HG03565 (cell line): ENCODE results near the gene PTPA.
"Not testable (repeated sequence)": the region's sequence is repeated elsewhere in the genome, so short reads cannot be mapped to it uniquely, and the experiment has no call there.

Source experiments
- ATAC-seq: cut with Tn5 transposase; IDR thresholded peaks from one replicate; pipeline ENCODE4 v1.9.1; 2021; ENCODE audit warnings: mild to moderate bottlenecking, moderate library complexity; ENCODE audit not compliant: unreplicated experiment

PTPA gene

DNA sequence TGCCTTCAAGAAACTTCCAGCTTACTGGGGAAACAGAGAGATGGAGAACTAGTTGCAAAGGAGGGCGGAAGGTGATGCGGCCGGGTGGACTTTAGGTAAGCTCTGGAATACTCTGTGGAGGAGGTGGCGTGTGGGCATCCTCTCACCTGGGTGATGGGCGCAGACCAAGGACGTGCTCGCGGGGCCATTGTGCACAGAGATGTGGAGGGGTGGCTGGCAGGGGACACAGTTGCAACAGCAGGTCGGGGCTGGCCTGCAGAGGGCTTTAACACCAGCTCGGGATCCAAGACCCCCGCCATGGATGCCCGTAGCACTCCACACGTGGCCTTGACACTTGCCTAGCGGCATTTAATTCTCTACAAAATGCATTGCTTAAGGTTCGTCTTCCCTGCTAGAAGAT lies 40.3 kb downstream of the PTPA start:
- no peak for ATAC-seq

DNA sequence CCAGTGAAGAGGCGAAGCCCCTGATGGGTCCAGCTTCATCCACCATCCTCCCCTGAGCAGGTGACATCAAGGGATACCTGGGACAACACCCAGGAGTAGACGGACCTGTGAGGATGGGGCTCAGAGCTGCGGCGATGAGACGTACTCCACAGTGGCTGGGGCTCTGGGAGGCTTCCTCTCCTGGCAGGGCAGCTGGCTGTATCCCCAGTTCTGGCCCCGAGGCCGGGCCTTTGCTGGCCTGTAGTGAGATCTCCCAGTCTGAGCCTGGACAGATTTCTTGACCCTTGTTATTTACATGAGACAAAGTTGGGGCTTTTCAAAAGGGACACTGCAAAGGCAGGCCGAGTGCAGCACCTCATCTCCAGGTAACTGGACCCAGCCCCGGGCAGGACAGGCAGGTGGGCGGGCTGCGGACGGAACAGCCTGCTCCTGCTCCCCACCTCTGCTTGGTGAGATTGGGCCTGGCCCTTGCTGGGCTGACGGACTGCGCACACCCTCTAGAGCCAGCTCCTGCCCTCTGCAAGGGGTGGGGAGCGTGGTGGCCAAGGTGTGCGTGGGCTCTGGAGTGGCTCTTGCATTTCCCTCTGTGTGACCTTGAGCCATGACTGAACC lies 43.8 kb downstream of the PTPA start:
- no peak for ATAC-seq

DNA sequence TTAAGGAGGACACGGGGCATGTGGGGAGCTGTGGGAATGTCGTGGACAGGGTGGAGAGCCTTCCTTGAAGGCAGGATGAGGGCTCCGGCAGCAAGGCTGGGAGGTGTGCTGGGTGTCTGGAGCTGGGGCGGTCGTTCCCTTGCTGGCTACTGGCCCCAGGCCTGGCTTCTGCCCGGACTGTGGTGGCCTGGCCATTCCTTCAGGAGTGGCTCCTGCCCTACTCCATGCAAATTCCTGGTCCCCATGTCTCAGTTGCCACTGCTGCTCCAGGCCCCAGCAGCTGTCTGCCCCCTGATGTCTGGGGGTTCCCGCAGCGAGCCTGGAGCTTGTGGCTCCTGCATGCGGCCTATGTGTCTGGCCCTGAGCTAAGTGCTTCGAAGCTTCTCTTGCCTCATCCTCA lies 44.9 kb downstream of the PTPA start:
- no peak for ATAC-seq

DNA sequence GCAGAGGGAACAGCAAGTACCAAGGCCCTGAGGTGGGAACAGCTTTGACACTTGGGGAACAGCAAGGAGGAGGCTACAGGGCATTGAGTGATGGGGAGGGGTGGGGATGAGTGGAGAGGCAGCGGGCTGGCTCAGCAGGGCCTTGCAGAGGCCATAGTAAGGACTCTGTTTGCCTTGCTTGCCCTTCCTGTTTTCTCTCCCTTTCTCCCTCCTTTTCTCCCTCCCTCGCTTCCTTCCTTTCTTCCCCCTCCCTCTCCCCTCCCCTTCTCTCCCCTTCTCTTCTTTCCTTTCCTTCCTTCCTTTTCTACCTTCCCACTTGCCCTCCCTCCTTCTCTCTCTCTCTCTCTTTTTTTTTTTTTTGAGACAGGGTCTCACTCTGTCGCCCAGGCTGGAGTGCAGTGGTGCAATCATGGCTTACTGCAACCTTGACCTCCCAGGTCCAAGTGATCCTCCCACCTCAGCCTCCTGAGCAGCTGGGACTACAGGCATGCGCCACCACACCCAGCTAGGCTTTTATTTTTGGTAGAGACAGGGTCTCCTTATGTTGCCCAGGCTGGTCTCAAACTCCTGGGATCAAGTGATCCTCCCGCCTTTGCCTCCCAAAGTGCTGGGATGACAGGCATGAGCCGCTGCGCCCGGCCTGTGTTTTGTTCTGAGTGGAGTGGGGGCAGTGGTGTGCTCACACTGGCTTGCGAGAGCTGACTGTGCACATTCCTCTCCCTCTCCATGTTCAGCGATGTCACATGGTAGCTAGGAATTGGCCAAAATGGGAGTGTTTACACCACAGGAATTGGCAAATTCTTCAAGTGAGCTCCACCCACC lies 49.7 kb downstream of the PTPA start:
- no peak for ATAC-seq

DNA sequence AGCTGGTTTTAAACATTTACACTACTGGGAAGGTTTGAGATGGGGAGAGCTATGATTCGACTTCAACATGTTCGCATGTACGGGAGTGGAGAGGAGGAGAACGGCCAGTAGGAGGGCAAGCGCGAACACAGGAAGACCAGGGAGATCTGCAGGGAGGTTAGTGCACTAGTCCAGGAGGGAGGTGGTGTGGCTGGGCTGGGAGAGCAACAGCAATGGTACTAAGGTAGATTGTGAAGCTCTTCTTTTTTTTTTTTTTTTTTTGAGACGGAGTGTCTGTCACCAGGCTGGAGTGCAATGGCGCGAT lies 50.3 kb downstream of the PTPA start:
- ATAC-seq = no peak

DNA sequence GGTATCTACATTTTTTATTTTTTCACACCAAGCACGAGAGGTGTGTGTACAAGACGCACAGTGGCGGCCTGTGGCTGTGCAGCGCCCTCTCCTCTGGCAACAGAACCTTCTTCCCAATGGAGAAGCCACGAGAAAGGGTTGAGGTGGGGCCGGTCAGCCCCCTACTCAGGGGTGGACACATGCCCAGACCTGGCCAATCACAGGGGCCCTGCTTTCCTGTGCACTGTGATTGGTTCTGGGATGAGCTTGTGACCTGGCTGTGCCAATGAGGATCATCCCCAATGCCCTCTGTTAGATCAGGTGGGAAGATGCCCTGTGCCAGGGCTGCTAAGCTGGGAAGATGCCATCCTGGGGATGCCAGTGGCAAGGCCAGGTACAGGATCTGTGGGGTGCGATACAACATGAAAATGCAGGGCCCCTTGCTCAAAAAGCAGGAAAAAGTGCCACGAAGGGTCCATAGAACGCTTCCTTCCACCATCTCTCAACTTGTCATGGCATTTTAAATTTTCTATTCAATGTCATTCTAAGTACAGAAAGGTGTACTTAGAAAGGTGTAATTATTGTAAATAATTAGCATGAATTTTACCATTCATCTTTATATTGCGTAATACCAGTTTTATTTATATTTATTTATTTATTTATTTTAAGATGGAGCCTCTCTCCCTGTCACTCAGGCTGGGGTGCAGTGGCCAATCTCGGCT lies 51.4 kb downstream of the PTPA start:
- no peak for ATAC-seq

DNA sequence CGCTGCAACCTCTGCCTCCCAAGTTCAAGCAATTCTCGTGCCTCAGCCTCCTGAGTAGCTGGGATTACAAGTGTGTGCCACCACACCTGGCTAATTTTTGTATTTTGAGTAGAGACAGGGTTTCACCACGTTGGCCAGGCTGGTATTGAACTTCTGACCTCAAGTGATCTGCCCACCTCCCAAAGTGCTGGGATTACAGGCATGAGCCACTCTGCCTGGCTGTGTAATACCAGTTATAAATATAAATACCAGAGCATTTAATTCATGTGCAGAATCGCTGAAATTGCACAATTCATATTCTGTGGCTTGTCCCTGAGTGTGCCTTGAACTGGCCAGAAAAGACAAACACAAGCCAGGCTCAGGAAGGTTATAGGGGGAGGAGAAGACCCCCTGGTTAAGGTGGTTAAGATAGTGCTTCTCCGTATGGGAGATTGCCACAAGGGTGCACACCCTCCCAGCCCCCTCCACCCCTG lies 52.0 kb downstream of the PTPA start:
- not testable (repeated sequence) for ATAC-seq

DNA sequence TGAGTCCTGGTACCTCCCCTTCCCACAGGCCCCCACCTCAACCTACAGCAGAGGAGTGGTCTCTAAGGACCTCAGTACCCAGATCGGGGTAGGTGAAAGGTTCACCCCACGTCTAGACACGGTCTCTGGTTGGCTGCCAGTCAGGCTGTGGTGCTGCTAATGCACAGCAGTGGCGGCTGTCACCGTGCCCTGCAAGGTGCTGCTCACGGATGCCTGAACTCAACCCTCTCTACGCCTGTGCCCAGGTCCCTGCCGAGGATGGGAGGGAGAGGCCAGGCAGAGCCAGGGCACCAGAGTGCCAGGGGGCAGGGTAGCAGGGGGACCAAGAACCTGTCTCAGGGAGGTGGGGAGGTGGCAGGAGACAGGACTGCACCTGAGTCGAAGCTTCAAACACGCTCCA lies 52.5 kb downstream of the PTPA start:
- no peak for ATAC-seq

DNA sequence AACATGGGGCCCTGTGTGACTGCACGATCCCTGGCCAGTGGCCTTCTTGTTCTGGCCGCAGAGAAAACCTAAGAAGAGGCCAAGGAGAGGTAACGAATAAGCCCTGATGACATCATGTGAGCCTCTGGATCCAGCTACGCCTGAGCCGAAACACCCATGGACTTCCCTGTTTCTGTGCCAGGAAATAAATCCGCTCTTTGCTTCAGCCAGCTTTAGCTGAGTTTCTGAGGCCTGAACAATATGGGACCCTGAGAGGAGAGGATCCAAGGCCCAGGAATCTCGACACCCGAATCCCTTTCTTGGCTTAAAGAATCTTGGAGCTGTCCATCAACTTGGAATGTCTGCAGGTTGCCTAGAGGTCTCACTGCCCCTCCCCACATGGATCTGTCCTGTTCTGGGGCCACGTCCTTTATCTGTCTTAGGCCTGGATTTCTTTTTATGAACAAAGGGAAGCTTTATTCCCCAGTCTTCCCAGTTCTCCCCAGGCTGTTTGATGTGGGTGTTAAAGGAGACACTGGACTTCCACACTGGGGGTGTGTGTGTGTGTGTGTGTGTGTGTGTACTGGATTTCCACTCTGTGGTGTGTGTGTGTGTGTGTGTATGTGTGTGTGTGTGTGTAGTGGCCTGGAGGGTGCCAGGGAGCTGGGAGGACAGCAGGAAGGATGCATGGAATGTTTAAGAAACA lies 53.2 kb downstream of the PTPA start:
- no peak for ATAC-seq

DNA sequence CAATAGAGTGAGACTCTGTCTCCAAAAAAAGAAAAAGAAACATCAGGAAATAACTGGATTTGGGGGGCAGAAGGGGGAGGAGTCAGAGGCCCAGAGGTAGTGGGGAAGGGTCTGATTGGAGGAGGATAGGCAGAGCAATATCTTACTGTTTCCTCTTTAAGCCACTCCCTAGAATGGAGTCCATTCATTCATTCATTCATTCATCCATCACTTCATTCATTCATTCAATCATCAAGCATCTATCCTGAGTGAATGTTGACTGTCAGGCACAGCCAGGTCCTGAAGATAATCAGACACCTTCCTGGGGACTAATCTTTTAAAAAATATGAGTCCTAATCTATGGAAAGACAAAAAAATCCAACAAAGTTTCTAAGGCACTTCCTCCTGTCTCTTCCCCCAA lies 54.0 kb downstream of the PTPA start:
- ATAC-seq = no peak

DNA sequence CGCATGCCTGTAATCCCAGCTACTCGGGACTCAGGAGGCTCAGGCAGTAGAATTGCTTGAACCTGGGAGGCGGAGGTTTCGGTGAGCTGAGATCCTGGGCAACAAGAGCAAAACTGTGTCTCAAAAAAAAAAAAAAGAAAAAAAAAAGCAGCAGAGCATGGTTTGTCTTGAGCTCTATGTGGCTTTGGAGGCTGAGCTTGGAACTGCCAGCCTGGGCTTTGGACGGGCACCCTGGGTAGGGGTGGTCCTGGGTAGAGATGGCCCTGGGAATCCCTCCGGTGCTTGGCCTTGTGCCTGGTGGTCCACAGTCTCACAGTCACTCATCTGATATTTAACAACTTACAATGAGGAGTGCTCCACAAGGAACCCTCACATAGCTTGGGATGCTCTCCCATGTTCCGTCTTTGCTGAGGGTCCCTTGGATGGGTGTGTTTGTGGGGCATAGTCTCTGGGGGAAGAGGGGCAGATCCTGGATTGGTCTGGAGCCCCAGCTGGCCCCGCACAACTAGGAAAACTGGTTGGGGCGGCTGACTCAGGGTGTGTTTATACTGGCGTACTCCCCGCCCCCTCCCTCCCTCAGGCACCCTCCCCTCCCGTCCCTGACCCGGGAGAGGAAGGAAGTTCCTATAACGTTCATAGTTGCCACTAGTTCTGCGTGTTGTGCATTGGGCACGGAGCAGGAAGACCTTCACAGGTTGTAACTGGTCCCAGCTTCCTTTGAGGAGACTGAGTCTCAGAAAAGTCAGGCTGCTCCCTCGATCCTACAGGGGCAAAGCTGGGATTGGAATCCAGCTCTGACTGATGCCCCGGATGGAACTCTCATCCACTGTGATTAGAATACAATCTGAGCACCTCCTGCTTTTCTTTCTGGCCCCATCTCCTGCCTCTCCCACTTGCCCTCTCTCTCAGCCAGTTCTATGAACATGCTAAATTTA lies 55.7 kb downstream of the PTPA start:
- ATAC-seq = no peak

DNA sequence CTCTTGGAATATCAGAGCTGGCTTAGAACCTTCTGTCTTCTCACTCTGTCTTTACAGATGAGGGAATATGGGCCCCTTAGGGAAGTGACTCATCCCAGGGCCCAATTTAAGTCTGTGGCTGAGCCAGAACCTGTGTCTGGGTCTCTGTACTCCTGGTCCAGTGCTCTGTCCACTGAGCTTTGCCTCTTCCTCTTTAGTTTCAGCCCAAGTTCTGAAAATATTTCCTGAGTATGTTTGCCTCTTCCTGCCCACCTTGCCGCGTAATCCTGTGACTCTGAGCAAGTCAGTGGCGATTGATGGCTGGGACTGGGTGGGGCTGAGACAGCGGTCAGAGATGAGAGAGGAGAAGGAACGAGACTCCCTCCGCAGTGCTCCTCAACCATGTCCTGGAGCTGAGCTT lies 59.0 kb downstream of the PTPA start:
- no peak for ATAC-seq

DNA sequence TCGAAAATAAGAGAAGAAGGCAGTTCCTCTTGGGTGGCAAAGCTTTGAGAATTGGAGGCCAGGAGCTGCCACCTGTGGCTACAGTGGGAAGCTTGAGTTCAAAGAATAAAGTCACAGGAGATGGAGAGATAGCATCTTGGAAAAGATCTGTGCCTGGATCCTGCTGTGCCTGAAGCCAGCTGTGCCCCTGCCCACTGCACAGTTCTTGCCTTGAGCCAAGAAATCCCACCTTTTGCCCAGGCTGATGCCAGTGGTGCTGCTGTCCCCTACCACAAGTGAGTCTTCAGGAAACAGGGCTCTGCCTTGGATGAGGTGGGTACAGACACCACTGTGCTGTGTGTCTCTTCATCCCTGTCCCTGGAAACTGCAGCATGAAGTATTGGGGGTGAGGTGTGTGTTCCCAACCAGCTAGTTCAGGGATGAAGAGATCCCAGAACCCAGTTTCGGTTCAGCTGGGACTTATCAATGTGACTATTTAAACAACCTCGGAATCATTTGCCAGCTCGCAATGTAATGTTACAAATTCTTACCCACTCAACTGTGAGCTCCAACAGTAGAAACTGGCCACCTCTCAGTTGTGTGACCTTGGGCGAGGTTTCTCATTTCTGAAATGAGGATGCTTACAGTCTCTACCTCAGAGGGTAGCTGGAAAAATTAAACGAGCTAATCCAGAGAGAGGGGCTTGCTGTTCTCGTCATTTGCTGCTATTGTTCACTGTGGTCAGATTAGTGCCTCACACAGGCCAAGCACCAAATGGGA lies 61.0 kb downstream of the PTPA start:
- no peak for ATAC-seq

DNA sequence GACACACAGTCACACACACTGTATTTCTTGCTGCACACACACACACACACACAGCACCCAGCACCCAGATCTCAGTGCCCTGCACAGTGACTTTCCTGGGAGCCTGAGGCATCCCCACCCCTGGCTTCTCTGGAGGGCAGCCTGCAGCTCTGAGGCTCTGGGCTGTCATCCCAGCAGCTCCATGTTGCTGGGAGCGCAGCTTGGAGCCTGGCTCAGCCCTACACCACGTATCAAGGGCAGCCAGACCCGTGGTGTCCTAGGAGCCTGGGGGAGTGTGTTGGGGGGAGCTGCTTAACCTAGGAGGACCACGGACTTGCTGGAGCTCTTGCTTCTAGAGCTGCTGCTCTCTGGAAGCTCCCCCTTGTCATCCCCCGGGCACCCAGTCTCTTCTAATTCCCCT lies 61.6 kb downstream of the PTPA start:
- ATAC-seq = no peak

DNA sequence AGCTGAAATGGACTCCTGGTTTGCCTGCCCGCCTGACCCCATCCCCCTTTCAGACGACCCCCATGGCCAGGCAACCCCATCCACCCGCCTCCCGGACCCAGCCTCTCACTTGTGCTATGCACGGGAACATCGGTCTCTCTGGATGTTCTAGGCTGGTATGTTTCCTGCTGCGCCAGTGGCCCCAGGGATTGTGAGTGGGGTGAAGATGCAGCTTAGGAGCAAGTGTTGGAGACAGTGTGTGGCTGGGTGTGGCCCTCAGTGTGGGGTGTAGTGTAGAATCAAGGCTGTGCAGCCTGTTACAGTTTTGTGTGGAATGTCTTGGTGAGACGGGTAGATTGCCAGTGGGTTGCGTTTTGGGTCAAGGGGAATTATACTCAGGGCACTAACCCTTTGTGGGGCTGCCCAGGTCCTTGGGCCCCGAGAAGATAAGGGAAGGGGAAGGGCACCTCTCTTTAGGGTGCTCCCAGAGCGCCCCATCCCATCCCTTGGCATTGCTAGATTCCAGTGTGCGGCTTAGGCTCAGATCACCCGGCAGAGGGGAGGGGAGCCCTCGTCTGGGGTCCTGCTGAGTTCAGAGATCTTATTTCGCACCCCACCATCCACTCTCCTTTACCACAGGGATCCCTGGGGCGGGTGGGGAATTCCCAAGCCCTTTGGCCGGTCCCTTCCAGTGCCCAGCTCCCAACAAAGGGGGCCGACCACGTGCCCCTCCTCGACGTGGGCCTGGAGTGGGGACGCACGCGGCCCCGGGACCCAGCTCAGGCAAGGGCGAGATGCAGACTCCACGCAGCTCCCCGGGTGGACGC lies 62.3 kb downstream of the PTPA start:
- no peak for ATAC-seq

DNA sequence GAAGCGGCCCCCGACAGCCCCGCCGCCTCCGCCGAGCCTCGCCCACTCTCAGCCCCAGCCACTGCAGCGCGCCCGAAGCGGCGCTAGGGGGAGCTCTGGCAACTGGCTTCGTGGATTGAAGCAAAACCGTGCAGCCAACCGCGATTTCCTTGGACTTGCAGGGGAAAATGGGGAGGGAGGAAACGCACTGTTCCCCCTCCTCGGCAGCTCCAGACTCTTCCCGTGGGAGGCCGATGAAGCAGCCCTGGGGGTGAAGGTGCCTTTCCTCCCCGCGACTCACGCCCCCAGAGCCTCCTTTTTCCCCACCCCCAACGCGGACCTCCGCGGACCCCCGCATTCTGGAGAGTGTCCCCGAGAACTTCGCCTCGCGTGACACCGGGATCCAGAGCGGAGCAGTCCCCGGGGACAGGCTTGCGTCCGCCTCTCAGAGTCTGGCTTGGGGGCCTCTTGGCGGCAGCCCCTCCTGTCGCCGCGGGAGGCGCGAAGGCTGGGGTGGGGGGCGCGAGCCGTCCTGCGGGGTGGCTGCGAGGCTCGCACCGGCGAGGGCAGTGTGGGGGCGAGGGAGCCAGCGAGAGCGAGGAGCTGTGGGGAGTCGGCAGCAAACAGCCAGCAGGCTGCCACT lies 63.0 kb downstream of the PTPA start:
- no peak for ATAC-seq

DNA sequence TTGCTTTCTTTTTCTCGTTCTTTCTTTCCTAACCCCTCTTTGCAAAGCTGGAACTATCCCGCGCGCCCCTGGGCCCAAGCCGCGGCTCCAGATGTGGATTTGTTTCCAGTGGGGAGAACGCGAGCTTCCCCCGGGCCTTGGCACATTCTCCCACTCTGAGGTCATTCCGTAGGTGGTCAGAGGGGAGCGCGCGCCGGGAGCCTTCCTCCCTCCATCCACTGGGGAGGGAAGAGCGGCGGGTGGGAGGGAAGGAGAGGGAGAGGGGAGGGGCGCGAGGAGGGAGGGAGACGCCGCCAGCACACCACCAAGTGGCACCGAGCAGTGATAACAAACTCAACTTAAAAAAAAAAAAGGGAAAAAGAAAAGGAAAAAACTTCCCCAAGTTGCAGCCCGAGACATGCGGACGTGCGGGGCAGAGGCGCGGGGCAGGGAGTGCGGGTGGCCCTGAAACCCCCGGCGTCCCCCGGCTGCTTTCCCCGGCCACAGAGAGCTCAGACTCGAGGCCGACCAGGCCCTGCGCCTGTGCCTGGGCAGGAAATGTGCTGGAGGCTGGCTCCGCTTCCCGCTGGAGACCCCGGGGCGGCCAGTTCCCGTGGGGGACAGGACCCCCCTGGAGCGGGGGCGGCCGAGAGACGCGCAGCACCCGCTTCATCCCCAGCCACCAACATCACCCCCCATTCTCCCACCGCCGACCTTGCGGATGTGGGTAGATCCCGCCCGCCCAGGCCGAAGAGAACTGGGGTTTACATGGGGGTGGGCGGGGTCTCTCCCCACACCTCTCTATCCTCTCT lies 63.7 kb downstream of the PTPA start:
- no peak for ATAC-seq

DNA sequence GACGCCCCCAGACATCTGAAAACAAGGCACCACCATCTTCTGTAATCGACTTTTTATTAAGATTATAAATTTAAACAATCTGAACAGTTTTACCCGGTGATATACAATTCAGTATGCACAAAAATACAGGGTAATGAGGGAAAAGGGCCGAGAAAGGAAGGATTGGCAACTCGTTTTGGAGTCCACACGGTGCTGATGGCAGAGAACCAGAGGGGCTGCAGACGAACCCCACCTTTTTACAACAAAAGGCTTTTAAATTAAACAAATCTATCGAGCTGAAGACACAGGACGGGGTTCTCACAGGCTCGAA lies 64.3 kb downstream of the PTPA start:
- ATAC-seq = no peak
